NCI-H748 treated with DMSO at 0.1 percent for 48 hours (cell line): Measurements from ENCODE around the gene CCDC192.
"Not testable (repeated sequence)": the region's sequence is repeated elsewhere in the genome, so short reads cannot be mapped to it uniquely, and the experiment has no call there.

Experiments
- DNase-seq: peaks from one replicate; lab custom pipeline; 2025; lab: John Stamatoyannopoulos, UW

Gene CCDC192, protein sequence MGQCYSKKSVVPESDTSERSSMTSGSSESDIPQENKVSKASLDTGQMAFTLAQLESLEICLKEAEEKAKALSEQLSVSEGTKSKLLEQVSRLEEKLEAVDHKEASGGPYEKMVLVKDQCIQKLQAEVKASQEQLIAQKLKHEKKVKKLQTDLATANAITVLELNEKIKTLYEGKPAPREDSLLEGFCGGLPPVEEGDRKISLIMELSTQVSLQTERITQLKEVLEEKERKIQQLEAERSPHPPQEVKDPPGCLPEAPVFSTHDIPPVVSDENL

GRCh38 chr5:127702926-127703561, at the start of gene CCDC192:
TSS of gene CCDC192 (plus strand) at chr5:127703391. CDS start at chr5:127703446, 55 bp downstream.
- DNase-seq: no peak

GRCh38 chr5:127656825-127657224, 46.4 kb upstream of the CCDC192 start:
- DNase-seq: no peak

DNA sequence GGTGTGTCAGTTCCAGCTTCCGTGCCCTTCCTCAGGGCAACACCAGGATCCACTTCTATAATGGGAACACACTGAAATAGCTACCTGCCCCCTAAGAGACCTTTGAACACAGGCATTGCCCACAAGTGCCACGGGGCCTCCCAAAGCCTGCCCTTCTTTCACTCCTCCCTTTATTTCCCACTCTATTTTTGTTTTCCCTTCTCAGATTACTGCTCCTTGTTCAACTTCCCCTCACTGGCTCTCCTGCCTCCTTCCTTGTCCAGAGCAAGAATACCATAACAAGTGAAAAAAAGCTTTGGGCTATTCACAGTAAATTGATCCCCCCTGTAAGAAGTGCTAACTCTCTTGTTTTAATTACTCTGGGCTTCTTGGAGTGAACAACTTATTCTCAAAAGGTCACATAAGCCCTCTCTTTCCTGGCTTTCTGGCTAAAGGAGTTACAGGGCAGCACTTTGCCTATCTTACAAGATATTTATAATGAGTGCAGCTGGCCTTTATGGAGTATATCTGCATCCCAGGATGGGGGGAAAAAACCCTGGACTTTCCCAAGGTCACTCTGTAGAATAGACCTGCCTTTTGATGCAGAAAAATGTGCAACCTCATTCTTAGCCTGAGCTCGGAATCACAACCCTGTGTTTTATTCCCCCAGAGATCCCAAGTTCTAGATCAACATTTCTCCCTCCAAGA, 43.0 kb upstream of the CCDC192 start:
- no peak for DNase-seq

- DNase-seq: no peak
These were observed 39.1 kb upstream of the CCDC192 start for GRCh38 chr5:127664093-127664492.

DNA sequence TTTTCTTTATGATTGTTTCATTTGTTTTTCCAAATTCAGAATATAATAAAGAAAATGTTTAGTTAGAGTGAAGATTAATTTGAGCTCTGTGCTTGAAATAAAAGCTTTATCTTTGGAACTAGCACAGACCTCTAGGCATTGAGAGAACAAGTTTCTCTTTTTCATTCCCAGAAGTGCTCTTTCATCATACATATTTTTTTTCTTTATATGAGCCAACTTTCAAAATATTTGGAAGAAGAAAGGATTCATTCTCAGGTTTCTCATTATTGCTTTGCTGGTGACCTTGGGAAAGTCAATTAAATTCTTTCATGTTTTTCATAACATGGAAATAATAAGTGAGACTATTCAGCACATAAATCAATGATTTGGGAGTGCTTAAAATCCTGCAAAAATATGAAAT, 37.5 kb upstream of the CCDC192 start:
- DNase-seq: no peak

- DNase-seq: no peak
These were observed 37.0 kb upstream of the CCDC192 start for GRCh38 chr5:127666043-127666716.

DNA sequence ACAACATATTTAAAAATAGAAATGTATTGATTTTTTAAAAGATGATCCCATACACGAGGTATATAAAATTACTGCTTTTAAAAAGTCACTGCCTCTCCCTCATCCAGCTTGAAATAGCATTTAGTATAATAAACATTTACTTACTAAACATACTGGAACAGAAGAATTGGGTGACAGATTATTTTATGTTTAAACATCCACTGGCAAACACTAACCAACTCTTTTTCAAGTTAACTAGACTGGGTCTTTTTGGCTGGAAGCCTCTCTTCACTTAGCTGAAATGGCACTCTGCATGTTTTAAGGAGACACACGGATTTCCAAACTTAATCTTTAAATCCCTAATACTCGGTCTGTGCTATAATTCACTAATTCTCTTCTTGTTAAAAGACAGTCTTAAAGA, 35.3 kb upstream of the CCDC192 start:
- DNase-seq: no peak

- DNase-seq: no peak
These were observed 32.0 kb upstream of the CCDC192 start for GRCh38 chr5:127671218-127671617.

GRCh38 chr5:127673117-127673800, 29.9 kb upstream of the CCDC192 start:
- DNase-seq: no peak

GRCh38 chr5:127676951-127677350, 26.2 kb upstream of the CCDC192 start:
- DNase-seq: not testable (repeated sequence)

DNA sequence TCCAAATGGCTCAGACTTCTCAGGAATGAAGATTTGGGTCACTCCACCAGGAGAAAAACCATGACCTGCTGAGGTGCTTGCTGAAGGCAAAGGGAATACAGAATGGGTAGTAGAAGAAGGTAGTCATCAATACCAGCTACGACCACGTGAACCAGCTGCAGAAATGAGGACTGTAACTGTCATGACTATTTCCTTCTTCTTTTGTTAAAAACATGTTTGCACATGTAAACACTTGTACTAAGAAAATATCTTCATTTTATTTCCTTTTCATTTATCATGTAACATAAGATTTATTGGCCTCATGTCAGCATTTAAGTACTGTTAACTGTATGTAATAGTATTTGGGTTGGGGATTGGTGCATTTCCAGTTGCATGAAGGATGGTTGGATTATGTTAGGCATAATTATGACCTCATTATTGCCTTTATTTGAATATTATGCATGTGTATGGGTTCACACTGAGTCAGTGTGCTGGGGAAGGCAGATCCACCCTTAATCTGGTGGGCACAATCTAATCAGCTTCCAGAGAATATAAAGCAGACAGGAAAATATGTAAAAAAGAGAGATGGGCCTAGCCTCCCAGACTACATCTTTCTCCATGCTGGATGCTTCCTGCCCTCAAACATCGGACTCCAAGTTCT, 23.4 kb upstream of the CCDC192 start:
- not testable (repeated sequence) for DNase-seq

DNA sequence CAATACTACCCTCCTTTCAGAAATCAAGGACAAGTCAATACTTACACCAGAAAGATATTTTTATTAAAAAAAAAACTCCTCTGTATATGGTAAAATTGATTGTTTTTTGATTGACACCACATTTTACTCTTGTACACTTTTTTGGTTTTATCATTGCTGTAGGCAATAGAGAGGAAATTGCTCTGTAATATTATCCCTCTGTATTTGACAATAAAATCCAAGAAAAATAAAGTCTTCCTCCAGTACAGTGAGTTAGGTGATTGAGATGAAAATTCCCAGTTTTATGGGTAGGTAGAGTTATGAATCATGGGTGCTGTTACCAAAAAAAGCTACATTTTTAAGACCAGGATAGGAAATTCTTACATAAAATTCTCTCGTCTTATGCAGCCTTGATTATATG, 22.6 kb upstream of the CCDC192 start:
- DNase-seq: no peak

DNA sequence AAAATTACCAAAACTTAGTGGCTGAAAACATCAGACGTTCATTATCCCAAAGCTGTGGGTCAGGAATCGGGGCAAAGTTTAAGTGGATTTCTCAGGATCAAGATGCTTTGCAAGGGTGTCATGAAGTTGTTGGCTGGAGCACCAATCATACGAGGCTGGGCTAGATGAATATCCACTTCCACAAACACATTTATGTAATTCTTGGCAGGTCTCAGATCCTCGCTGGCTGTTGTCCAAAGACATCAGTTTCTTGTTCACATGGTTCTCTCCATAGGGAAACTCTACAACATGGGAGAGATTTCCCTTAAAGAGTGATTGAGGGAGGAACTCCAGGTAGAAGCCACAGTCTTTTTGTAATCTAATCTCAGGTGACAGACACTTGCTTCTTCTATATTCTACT, 20.2 kb upstream of the CCDC192 start:
- no peak for DNase-seq

DNA sequence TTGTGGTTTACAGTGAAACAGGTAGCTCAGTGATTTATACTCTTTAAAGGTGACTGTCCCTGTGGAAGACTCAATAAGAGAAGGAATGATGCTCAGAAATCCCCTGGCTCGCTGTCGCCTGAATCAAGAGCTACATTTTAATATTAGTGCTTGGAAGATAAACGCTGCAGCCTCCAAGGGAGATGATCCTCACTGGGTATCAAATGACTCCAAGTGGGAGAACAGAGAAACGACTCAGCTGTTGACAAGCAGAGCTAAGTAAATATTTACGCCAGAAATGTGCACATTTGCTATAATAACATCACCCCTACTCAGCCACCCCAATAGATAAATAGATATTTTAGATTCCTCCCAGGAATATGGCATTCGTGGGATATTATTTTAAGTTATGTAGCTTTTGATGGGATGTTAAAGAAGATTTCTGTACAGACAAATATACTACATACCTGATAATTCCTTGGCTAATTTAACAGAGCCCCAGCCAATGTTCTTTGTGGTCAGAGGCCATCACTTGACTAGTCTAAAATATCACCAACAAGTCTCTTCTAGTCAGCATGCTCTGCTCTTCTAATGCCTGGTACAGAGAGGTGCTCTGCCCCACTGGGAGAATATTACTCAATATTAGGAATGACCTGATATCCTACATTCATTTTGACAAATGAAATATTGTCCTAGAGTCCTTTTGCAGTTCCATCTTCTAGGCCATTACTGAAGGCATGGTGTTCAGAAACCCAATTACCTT, 18.3 kb upstream of the CCDC192 start:
- DNase-seq: no peak

DNA sequence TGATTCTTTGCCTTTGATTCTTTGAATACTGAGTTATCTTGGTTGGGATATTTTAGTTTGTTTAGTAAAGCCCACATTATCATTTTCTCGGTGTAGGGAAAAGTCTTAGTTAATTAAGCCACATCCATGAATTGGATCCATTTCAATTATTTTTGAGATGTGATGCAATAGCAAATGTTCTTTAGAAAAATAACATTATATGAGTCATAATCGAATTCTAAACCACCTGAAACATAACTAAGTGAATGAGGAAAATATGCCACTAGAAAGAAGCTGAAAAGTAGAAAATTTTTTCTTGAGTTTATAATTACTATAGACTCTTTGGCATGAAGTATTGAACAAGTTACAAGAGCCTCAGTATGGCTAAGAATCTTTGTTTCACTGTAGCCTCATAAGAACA, 17.5 kb upstream of the CCDC192 start:
- DNase-seq: no peak

GRCh38 chr5:127686424-127686823, 16.8 kb upstream of the CCDC192 start:
- DNase-seq: no peak

DNA sequence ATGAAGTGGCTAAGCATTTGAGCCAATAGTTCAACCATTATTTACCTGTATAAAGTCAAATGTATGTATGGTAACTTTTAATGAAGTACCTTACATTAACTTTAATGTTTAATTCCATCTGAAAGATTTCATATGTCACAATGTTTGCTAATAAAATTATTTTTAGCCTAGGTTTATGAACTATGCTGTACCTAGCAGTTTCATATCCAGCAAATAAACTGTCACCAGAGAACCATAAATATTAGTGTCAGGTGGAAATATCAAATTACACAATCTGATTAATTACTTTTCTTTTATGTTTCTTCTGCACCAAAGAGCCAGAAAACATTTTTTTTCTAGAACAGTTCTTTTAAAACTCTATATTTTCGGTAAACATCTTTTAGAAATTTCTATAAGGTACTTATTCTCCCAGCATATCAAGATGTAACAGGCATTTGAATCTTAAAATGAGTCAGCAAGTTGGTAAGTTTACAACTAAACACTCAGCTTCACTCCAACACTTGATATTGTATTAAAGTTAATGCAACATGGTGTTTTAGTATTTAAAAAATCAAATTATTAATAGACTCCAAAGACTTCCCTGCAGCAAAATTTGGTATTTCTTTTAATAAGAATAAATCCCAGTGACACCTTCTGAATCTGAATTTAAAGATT, 8.5 kb upstream of the CCDC192 start:
- no peak for DNase-seq

GRCh38 chr5:127695346-127695745, 7.8 kb upstream of the CCDC192 start:
- no peak for DNase-seq

GRCh38 chr5:127696683-127697082, 6.5 kb upstream of the CCDC192 start:
- DNase-seq: no peak

- DNase-seq: no peak
These were observed 5.1 kb upstream of the CCDC192 start for GRCh38 chr5:127697894-127698600.
